Tibial nerve (tissue), 3 donors: ENCODE results near the gene TMED6.

ENCODE experiments used
- POLR2A ChIP-seq, 2 donors: fragments of 450-650 bp; IDR thresholded peaks; one replicate each; pipeline ENCODE4 v1.6.1; 2017; ENCODE audit warnings: antibody characterized with exemption in 2 of 2, mild to moderate bottlenecking in 2 of 2, moderate library complexity in 2 of 2
- TF ChIP-seq, protein P1 (sequence below), 5 experiments: fragments of 200-600 bp in 3 of 5; fragments of 450-650 bp in 2 of 5; sonication (generic) in 3 of 5; IDR thresholded peaks; one replicate each; pipeline ENCODE4 v1.5.1; 2016 to 2019; ENCODE audit warnings: antibody characterized with exemption in 5 of 5, mild to moderate bottlenecking in 3 of 5, moderate library complexity in 2 of 5

DNA sequence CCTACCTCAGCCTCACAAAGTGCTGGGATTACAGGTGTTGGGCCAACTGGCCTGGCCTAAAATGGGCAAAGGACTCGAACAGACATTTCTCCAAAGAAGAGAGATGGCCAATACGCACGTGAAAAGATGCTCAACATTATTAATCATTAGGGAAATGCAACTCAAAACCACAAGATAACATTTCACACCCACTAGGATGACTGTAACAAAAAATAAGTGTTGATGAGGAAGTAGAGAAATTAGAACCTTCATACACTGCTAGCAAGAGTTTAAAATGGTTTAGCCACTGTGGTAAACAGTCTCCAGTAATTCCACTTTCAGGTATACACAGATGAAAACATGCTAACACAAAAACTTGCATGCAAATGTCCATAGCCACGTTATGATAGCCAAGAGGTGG lies 5.7 kb downstream of the TMED6 start:
- TF ChIP-seq, protein P1, sequence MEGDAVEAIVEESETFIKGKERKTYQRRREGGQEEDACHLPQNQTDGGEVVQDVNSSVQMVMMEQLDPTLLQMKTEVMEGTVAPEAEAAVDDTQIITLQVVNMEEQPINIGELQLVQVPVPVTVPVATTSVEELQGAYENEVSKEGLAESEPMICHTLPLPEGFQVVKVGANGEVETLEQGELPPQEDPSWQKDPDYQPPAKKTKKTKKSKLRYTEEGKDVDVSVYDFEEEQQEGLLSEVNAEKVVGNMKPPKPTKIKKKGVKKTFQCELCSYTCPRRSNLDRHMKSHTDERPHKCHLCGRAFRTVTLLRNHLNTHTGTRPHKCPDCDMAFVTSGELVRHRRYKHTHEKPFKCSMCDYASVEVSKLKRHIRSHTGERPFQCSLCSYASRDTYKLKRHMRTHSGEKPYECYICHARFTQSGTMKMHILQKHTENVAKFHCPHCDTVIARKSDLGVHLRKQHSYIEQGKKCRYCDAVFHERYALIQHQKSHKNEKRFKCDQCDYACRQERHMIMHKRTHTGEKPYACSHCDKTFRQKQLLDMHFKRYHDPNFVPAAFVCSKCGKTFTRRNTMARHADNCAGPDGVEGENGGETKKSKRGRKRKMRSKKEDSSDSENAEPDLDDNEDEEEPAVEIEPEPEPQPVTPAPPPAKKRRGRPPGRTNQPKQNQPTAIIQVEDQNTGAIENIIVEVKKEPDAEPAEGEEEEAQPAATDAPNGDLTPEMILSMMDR (IDR thresholded peaks at IDR 0.05): no peak
- no peak for TF ChIP-seq POLR2A (IDR thresholded peaks at IDR 0.05)
